GM20000 (cell line): ENCODE data around the gene COX6B2.

Experiments used
- DNase-seq: peaks from one replicate; pipeline ENCODE4 v3.0.0; 2012; ENCODE audit warnings: low spot score
- TF ChIP-seq, protein P1 (sequence below): IDR thresholded peaks from 2 replicates; pipeline ENCODE4 v1.5.1; 2012; ENCODE audit warnings: mild to moderate bottlenecking, control low read depth; ENCODE audit errors: extremely low read depth, missing control alignments

Gene COX6B2

DNA sequence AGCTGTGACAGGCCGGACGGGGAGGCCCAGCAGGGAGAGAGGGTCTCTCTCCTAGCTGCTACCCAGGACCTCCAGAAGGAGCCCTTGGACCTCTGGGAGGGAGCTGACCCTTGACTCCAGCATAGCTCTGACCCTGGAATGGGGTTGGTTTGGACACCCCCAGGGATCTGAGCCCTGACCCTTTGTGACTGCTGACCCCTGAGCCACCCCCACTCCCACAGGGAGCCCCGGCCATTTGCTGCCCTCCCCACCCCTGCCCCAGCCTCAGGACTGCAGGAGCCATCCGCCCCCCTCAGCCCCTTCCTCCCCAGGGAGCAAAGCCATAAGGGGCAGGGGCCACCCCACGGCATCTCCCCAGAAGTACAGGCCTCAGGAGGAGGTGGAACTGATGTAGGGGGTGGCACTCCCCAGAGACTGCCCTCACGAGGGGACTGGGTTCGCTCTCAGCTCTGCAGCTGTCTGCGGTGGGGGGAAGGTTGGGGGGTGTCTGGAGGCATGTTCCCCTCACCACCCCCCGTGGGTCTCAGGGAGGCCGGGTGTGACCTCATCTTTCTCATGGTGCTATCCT, 7.0 kb downstream of the COX6B2 start:
- no peak for DNase-seq
- TF ChIP-seq, protein P1, sequence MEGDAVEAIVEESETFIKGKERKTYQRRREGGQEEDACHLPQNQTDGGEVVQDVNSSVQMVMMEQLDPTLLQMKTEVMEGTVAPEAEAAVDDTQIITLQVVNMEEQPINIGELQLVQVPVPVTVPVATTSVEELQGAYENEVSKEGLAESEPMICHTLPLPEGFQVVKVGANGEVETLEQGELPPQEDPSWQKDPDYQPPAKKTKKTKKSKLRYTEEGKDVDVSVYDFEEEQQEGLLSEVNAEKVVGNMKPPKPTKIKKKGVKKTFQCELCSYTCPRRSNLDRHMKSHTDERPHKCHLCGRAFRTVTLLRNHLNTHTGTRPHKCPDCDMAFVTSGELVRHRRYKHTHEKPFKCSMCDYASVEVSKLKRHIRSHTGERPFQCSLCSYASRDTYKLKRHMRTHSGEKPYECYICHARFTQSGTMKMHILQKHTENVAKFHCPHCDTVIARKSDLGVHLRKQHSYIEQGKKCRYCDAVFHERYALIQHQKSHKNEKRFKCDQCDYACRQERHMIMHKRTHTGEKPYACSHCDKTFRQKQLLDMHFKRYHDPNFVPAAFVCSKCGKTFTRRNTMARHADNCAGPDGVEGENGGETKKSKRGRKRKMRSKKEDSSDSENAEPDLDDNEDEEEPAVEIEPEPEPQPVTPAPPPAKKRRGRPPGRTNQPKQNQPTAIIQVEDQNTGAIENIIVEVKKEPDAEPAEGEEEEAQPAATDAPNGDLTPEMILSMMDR, result no peak

DNA sequence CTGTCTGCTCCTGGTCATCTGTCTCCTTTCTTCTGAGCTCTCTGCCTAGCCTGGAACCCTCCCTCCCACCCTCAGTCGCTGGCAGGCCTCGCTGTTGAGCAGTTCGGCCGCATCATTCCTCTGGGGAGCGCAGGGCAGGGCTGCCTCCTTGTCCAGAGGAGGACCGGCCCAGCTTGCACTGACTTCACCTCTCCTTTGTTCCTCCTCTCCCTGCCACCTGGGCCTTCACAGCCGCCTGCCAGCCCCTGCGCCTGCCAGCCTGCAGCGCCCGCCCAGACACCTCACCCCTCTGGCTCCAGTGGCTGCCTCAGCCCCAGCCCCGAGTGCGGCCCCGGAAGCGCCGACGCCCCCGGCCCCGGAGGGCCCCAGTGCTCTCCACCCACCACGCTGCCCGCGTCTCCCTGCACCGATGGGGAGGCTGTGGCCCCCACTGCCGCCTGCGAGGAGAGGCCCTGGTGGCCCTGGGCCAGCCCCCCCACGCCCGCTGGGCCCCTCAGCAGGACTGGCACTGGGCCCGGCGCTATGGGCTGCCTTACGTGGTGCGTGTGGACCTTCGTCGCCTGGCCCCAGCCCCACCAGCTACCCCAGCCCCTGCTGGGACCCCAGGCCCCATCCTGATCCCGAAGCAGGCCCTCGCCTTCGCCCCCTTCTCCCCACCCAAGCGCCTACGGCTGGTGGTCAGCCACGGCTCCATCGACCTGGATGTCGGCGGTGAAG, 7.6 kb downstream of the COX6B2 start:
- TF ChIP-seq, protein P1, result no peak
- no peak for DNase-seq

- TF ChIP-seq, protein P1, result no peak
- DNase-seq, result no peak
These were observed 8.4 kb downstream of the COX6B2 start for GRCh38 chr19:55345818-55346724.

- DNase-seq, result no peak
- TF ChIP-seq, protein P1, result no peak
These were observed 9.3 kb downstream of the COX6B2 start for GRCh38 chr19:55345101-55345817.

GRCh38 chr19:55344444-55344843, 10.1 kb downstream of the COX6B2 start:
- no peak for DNase-seq
- TF ChIP-seq, protein P1, result no peak

- no peak for DNase-seq
- TF ChIP-seq, protein P1, result no peak
These were observed 12.7 kb downstream of the COX6B2 start for GRCh38 chr19:55341595-55342531.
